GM18951 (cell line): Measurements from ENCODE around the gene MRAP.
"Not testable (repeated sequence)": the region's sequence is repeated elsewhere in the genome, so short reads cannot be mapped to it uniquely, and the experiment has no call there.

Source experiments
- POLR2A ChIP-seq: IDR thresholded peaks from 4 replicates; pipeline ENCODE4 v1.6.1; 2011; ENCODE audit warnings: mild to moderate bottlenecking; ENCODE audit not compliant: insufficient read length, insufficient read depth; ENCODE audit errors: extremely low read depth
- in situ Hi-C: fragments of 300-500 bp; cut with MboI; formaldehyde crosslinking; loops from one replicate; pipeline ENCODE4 v1.12.0; 2022; ENCODE audit warnings: low sequenced_read_pairs, mixed read lengths, inconsistent platforms; ENCODE audit not compliant: unreplicated experiment

The MRAP gene

GRCh38 chr21:32306021-32306780 lies 7.5 kb downstream of the MRAP start:
- in situ Hi-C loops, result no loop called here
- no peak for TF ChIP-seq POLR2A

- TF ChIP-seq POLR2A, result no peak
- in situ Hi-C loops, result no loop called here
Observed at GRCh38 chr21:32307706-32308105, 9.1 kb downstream of the MRAP start.

- no peak for TF ChIP-seq POLR2A
- in situ Hi-C loops, result no loop called here
Observed at GRCh38 chr21:32308696-32309095, 10.0 kb downstream of the MRAP start.

GRCh38 chr21:32309906-32310460 lies 11.3 kb downstream of the MRAP start:
- no peak for TF ChIP-seq POLR2A

GRCh38 chr21:32310976-32311375 lies 12.3 kb downstream of the MRAP start:
- in situ Hi-C loops, result not testable (repeated sequence)

More at GRCh38 chr21:32309906-32310460, 11.3 kb downstream of the MRAP start:
- in situ Hi-C loops, result no loop called here

GRCh38 chr21:32311621-32312020 lies 13.0 kb downstream of the MRAP start:
- TF ChIP-seq POLR2A, result no peak
- in situ Hi-C loops, result no loop called here

- TF ChIP-seq POLR2A, result no peak
- in situ Hi-C loops, result no loop called here
Observed at GRCh38 chr21:32312326-32312725, 13.7 kb downstream of the MRAP start.

- no peak for TF ChIP-seq POLR2A
- in situ Hi-C loops, result no loop called here
Observed at GRCh38 chr21:32312976-32313375, 14.3 kb downstream of the MRAP start.

- in situ Hi-C loops, result no loop called here
- TF ChIP-seq POLR2A, result no peak
Observed at GRCh38 chr21:32314806-32315205, 16.2 kb downstream of the MRAP start.

- in situ Hi-C loops, result no loop called here
- TF ChIP-seq POLR2A, result no peak
Observed at GRCh38 chr21:32315511-32316281, 17.0 kb downstream of the MRAP start.

- in situ Hi-C loops, result no loop called here
- TF ChIP-seq POLR2A, result no peak
Observed at GRCh38 chr21:32316361-32317215, 17.9 kb downstream of the MRAP start.

GRCh38 chr21:32317726-32318125 lies 19.1 kb downstream of the MRAP start:
- in situ Hi-C loops, result no loop called here
- no peak for TF ChIP-seq POLR2A

GRCh38 chr21:32319012-32319411 lies 20.4 kb downstream of the MRAP start:
- TF ChIP-seq POLR2A, result no peak
- in situ Hi-C loops, result no loop called here
